Measurements from ENCODE around the gene RAP1A. TPM values are rescaled to one million over a fixed set of nuclear protein-coding genes. Genes with fewer than 3 reads are reported as not detected.

The RAP1A gene
- total RNA-seq, 1 experiment from 2014 or later: 26.7 TPM

- H2BK5ac ChIP-seq (ENCODE audit: insufficient read length, low read length): no peak overlapping the region
- no peak overlapping the region for H4K5ac ChIP-seq (ENCODE audit: insufficient read length, low read depth, low read length)
- H4K8ac ChIP-seq (replicated peaks; ENCODE audit: insufficient read length, low read depth, low read length): no peak overlapping the region
- no peak overlapping the region for H3K4me2 ChIP-seq (ENCODE audit: insufficient read depth, insufficient read length, low read length)
- no peak overlapping the region for H3K4ac ChIP-seq (ENCODE audit: low read depth, low read length)
- no peak overlapping the region for H3K14ac ChIP-seq (ENCODE audit: insufficient read depth, low read length)
- TF ChIP-seq CTCF (conservative IDR thresholded peaks at IDR 0.05): no peak
- H2AFZ ChIP-seq (ENCODE audit: low read length): no peak overlapping the region
- no peaks in the 10 kb centered on the region for H3K79me1 ChIP-seq (ENCODE audit: insufficient read depth, low read depth, low read length, poor library complexity, severe bottlenecking)
- no peaks in the 10 kb centered on the region for H3K9me3 ChIP-seq (ENCODE audit: control insufficient read depth, low read depth, low read length)
- Mint-ChIP-seq H3K4me1 (peaks cover 11 to 13% of the 10 kb centered on the region in 2 experiments), H3K36me3 (ENCODE audit: insufficient read depth in 1 of 3, low read depth in 3 of 3) (no peaks in the 10 kb centered on the region), H3K27me3 (ENCODE audit: low read depth) (no peaks in the 10 kb centered on the region), H3K4me3 (no peak overlapping the region), H3K9me3 (no peaks in the 10 kb centered on the region), H3K27ac (no peak overlapping the region; a peak in 1 of 7 replicates)
- no peaks in the 10 kb centered on the region for H3K27me3 ChIP-seq (ENCODE audit: insufficient read depth, low read length)
- DNase-seq: no peak
- no peaks in the 10 kb centered on the region for H3K23me2 ChIP-seq (ENCODE audit: insufficient read length, low read depth, low read length, poor library complexity, severe bottlenecking)
- no peak overlapping the region for H2BK15ac ChIP-seq (ENCODE audit: low read depth, low read length)
- H2AK5ac ChIP-seq (ENCODE audit: insufficient read length, low read length): no peak overlapping the region
- H3T11ph ChIP-seq (ENCODE audit: low read length): no peak overlapping the region
- H3K9ac ChIP-seq (ENCODE audit: extremely low read depth, insufficient read length, low read length): no peak overlapping the region
- H3K18ac ChIP-seq (ENCODE audit: insufficient read length, low read depth, low read length): no peak overlapping the region
- H4K20me1 ChIP-seq (ENCODE audit: control insufficient read depth, insufficient read depth, insufficient read length): no peaks in the 10 kb centered on the region
- no peak overlapping the region for H3K56ac ChIP-seq (ENCODE audit: insufficient read length, low read depth, low read length)
- no peak overlapping the region for H3K23ac ChIP-seq (ENCODE audit: insufficient read length, low read depth, low read length)
- H3K27ac ChIP-seq (ENCODE audit: insufficient read length, low read depth, low read length): no peak overlapping the region
- no CpG with 5 or more reads among the region's 7 CpGs for WGBS (ENCODE audit: extremely low coverage, insufficient read length, low lambda C conversion rate)
- H2BK20ac ChIP-seq (ENCODE audit: low read depth, low read length, poor library complexity, severe bottlenecking): no peak overlapping the region
- no peaks in the 10 kb centered on the region for H3K79me2 ChIP-seq (ENCODE audit: insufficient read depth, low read length)
- no peak overlapping the region for H4K91ac ChIP-seq (ENCODE audit: insufficient read length, low read depth, low read length)
- H2BK12ac ChIP-seq (ENCODE audit: insufficient read length, low read depth, low read length): no peak overlapping the region
- no peak overlapping the region for H2BK120ac ChIP-seq (ENCODE audit: low read depth, low read length, poor library complexity, severe bottlenecking)
- H3K4me1 ChIP-seq (ENCODE audit: insufficient read depth, low read length): peaks cover 3% of the 10 kb centered on the region; the same call in 1 of the 2 replicates
Measured at GRCh38 chr1:111576547-111576946, 43.0 kb upstream of the RAP1A start.
